Astrocyte of the spinal cord (primary cell): ENCODE measurements around the gene POU6F2.
"Not testable (repeated sequence)": the region's sequence is repeated elsewhere in the genome, so short reads cannot be mapped to it uniquely, and the experiment has no call there.

Experiments
- DNase-seq: peaks from one replicate; pipeline ENCODE4 v3.0.0; 2011; ENCODE audit warnings: low read depth, low spot score
- H3K4me3 ChIP-seq: 2 replicates; pipeline ENCODE4 v1.5.1; 2011; ENCODE audit warnings: low read depth, mild to moderate bottlenecking, low read length, moderate library complexity
- in situ Hi-C: cut with HindIII; loops from 2 replicates; pipeline ENCODE4 v1.10.0; 2017; ENCODE audit warnings: low sequenced_read_pairs
- TF ChIP-seq, protein P1 (sequence below): IDR thresholded peaks from 2 replicates; pipeline ENCODE4 v1.5.1; 2012; ENCODE audit warnings: low read depth, mild to moderate bottlenecking, low read length, inconsistent platforms

The POU6F2 gene

DNA sequence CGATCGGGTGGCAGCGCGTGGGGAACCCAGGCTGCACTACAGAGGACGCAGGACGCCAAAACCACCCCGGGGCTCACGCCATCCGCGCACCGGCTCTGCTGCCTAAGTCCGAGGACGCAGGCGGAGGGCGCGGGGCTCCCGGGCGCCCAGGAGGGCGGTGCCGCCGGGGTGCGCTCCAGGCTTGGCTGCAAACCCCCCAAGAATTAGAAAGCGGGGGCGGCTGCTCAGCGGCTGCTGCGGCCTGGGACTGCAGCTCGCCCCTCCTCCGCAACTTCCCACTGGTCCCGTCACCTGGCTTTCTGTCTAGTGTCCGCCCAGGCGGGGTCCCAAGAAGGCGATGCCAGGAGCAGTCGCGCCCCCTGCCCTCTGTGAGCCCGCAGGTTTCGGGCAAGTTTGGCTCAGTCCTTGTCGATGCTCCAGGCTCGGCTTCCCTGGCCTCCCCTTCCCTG lies 1.7 kb upstream of the POU6F2 start:
- H3K4me3 ChIP-seq: peak overlapping the region; percentile 17
- in situ Hi-C loops: no loop called here
- TF ChIP-seq, protein P1, sequence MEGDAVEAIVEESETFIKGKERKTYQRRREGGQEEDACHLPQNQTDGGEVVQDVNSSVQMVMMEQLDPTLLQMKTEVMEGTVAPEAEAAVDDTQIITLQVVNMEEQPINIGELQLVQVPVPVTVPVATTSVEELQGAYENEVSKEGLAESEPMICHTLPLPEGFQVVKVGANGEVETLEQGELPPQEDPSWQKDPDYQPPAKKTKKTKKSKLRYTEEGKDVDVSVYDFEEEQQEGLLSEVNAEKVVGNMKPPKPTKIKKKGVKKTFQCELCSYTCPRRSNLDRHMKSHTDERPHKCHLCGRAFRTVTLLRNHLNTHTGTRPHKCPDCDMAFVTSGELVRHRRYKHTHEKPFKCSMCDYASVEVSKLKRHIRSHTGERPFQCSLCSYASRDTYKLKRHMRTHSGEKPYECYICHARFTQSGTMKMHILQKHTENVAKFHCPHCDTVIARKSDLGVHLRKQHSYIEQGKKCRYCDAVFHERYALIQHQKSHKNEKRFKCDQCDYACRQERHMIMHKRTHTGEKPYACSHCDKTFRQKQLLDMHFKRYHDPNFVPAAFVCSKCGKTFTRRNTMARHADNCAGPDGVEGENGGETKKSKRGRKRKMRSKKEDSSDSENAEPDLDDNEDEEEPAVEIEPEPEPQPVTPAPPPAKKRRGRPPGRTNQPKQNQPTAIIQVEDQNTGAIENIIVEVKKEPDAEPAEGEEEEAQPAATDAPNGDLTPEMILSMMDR: no peak
- DNase-seq: no peak

GRCh38 chr7:38978491-38978890 lies 782 bp downstream of the POU6F2 start:
- no peak overlapping the region for H3K4me3 ChIP-seq
- in situ Hi-C loops: no loop called here
- TF ChIP-seq, protein P1: no peak
- no peak for DNase-seq

GRCh38 chr7:38992203-38992602 lies 14.5 kb downstream of the POU6F2 start:
- DNase-seq: no peak
- in situ Hi-C loops: no loop called here
- no peak overlapping the region for H3K4me3 ChIP-seq
- TF ChIP-seq, protein P1: no peak

GRCh38 chr7:39001595-39001994 lies 23.9 kb downstream of the POU6F2 start:
- no peak for DNase-seq
- TF ChIP-seq, protein P1: no peak
- in situ Hi-C loops: no loop called here
- no peak overlapping the region for H3K4me3 ChIP-seq

- DNase-seq: no peak
- H3K4me3 ChIP-seq: no peak overlapping the region
- in situ Hi-C loops: no loop called here
- TF ChIP-seq, protein P1: no peak
Observed at GRCh38 chr7:39002755-39003154, 25.0 kb downstream of the POU6F2 start.

DNA sequence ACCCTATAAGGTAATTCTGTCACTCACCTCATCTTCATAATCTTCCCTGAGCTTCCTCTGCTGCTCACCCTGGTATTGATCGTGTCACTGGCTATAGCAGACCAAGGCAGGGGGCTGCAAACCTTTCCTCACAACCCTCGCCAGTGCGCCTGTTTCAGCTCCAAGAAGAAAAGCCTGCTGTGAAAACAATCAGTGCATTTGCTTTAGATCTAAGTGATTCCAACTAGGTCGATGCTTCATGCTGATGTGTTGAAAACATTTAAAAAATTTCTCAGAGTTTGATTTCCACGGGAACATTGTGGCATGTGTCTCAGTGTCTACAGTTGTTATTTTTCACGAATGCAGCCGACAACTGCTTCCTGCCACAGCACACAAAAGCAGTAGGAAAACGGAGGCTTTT lies 27.3 kb downstream of the POU6F2 start:
- in situ Hi-C loops: no loop called here
- DNase-seq: no peak
- TF ChIP-seq, protein P1: no peak
- H3K4me3 ChIP-seq: no peak overlapping the region

GRCh38 chr7:39005461-39005860 lies 27.8 kb downstream of the POU6F2 start:
- no peak for DNase-seq
- H3K4me3 ChIP-seq: no peak overlapping the region
- in situ Hi-C loops: no loop called here

GRCh38 chr7:39013049-39013939 lies 35.6 kb downstream of the POU6F2 start:
- in situ Hi-C loops: not testable (repeated sequence)

More at GRCh38 chr7:39005461-39005860, 27.8 kb downstream of the POU6F2 start:
- TF ChIP-seq, protein P1: no peak

More at GRCh38 chr7:39013049-39013939, 35.6 kb downstream of the POU6F2 start:
- H3K4me3 ChIP-seq, DNase-seq: not testable (repeated sequence)
